Cardiac fibroblast (primary cell): ENCODE measurements around the gene DDX51.

Experiments used
- DNase-seq, 2 donors: peaks; one replicate each; pipeline versions ENCODE4 v3.0.0 to v3.0.0-alpha.2; 2010; ENCODE audit warnings: low read depth in 2 of 2
- H3K4me3 ChIP-seq, 2 donors: replicated peaks in 1 of 2; 1 replicate in 1 of 2; 2 replicates in 1 of 2; pipeline ENCODE4 v1.5.1; 2011; ENCODE audit warnings: low read depth in 2 of 2, low read length in 2 of 2, mild to moderate bottlenecking in 2 of 2, moderate library complexity in 1 of 2
- TF ChIP-seq, protein P1 (sequence below): IDR thresholded peaks from one replicate; pipeline ENCODE4 v1.5.1; 2011; ENCODE audit warnings: low read depth, mild to moderate bottlenecking, low read length, inconsistent platforms

DDX51 gene

DNA sequence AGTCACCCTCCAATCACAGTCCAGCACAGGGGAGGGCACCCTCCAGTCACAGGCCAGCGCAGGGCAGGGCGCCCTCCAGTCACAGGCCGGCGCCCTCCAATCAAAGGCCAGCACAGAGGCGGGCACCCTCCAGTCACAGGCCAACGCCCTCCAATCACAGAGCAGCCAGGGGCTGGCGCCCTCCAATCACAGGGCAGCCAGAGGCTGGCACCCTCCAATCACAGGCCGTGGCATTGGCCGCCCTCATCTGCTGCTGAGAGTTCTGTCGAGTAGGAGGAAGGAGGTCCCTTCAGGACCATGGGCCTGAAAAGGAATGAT, 26.6 kb downstream of the DDX51 start:
- DNase-seq, result no peak
- TF ChIP-seq, protein P1, sequence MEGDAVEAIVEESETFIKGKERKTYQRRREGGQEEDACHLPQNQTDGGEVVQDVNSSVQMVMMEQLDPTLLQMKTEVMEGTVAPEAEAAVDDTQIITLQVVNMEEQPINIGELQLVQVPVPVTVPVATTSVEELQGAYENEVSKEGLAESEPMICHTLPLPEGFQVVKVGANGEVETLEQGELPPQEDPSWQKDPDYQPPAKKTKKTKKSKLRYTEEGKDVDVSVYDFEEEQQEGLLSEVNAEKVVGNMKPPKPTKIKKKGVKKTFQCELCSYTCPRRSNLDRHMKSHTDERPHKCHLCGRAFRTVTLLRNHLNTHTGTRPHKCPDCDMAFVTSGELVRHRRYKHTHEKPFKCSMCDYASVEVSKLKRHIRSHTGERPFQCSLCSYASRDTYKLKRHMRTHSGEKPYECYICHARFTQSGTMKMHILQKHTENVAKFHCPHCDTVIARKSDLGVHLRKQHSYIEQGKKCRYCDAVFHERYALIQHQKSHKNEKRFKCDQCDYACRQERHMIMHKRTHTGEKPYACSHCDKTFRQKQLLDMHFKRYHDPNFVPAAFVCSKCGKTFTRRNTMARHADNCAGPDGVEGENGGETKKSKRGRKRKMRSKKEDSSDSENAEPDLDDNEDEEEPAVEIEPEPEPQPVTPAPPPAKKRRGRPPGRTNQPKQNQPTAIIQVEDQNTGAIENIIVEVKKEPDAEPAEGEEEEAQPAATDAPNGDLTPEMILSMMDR, result no peak
- H3K4me3 ChIP-seq, result no peak overlapping the region

GRCh38 chr12:132116709-132117557, 27.2 kb downstream of the DDX51 start:
- no peak overlapping the region for H3K4me3 ChIP-seq

GRCh38 chr12:132115500-132115899, 28.6 kb downstream of the DDX51 start:
- no peak for DNase-seq
- no peak overlapping the region for H3K4me3 ChIP-seq
- TF ChIP-seq, protein P1, result no peak

More at GRCh38 chr12:132116709-132117557, 27.2 kb downstream of the DDX51 start:
- DNase-seq, result no peak
- TF ChIP-seq, protein P1, result no peak

DNA sequence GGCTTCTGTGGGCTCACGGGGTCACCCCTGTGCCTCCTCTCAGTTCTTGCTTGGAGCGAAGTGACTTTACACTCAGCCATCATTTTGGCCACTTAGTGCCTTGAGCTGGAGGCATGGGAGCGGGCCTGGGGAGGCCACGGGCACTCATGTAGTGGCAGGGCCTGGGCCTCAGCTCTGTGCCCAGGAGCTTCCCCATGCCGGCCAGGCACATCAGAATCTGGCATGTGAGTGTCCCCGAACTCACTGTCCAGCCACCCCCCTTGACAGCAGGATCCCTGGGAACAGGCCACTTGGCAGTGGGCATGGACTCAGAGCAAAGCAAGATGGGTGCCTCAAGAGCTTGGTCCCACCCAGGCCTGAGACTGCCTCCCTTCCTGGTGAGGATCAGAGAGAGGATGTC, 29.5 kb downstream of the DDX51 start:
- no peak overlapping the region for H3K4me3 ChIP-seq
- DNase-seq, result no peak
- TF ChIP-seq, protein P1, result no peak

DNA sequence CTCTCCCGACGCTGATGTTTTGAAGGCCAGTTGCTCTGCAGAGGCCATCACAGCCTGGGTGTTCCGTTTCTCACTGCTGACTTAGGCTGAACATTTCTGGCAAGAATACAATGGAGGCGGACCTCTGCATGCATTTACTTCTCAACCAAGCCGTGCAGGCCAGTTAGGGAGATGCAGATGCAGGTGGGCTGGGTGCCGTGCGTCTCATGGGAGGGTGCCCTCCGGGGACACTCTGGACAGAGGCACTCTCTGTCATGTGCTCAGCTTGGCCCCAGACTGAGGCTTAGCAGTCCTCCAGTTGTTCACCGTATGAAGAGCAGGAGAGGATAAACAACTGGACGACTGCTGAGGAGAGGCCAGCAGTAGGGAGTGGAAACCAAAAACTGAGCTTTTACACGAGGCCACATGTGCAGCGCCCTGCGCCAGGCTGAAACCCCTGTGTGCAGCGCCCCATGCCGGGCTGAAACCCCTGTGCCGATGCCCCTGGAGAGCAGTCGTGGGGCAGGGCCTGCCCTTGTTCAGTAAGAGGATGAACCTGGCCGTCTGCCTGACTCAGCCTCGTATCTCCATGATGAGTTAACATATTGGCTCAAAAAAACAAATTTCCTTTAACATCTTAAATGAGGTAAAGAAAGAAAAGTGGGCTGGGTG, 32.3 kb downstream of the DDX51 start:
- H3K4me3 ChIP-seq, result no peak overlapping the region
- TF ChIP-seq, protein P1, result no peak
- DNase-seq, result no peak

GRCh38 chr12:132110677-132111076, 33.4 kb downstream of the DDX51 start:
- TF ChIP-seq, protein P1, result no peak
- H3K4me3 ChIP-seq, result no peak overlapping the region
- no peak for DNase-seq
